HG02798 (cell line): ENCODE measurements around the gene DARS1.
"Not testable (repeated sequence)": the region's sequence is repeated elsewhere in the genome, so short reads cannot be mapped to it uniquely, and the experiment has no call there.

ENCODE experiments used
- ATAC-seq: cut with Tn5 transposase; IDR thresholded peaks from one replicate; pipeline ENCODE4 v1.9.1; 2021; ENCODE audit warnings: mild to moderate bottlenecking; ENCODE audit not compliant: unreplicated experiment, poor library complexity

Gene DARS1

GRCh38 chr2:135894930-135895329 lies 90.5 kb downstream of the DARS1 start:
- ATAC-seq = no peak

DNA sequence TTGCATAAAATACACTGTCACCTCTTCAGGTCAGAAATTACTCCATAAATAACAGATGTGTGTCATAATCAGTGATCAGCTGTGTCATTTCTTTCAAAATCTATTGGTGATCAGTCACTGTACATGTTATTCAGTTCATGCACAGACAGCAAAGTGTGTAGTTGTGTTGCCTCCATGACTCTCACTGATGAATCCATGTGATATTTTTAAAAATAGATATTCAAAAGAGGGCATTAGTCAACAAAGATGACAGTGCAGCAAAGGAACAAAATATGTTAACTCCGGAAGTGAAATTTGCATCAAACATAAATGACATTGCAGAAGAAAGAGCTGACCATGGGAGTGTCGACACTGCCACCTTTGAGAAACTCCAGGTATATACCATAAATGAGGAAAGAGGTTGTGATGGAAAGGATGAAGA lies 92.0 kb downstream of the DARS1 start:
- ATAC-seq = no peak

GRCh38 chr2:135890835-135891234 lies 94.6 kb downstream of the DARS1 start:
- ATAC-seq = no peak

DNA sequence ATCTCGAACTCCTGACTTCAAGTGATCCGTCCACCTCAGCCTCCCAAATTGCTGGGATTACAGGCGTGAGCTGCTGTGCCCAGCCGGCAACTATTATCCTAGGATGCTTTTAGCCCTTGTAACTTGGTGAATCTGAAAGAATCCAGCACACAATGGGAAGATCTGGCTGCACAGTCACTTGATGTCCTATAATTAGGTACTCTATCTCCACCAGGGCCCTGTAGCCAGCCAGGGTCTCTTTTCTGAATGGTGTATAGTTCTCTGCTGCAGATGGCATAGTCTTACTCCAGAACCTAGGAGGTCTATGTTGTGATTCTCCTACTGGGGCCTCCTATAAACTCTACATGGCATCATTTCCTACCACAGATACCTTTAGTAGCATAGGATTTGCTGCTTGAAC lies 95.3 kb downstream of the DARS1 start:
- ATAC-seq = no peak

DNA sequence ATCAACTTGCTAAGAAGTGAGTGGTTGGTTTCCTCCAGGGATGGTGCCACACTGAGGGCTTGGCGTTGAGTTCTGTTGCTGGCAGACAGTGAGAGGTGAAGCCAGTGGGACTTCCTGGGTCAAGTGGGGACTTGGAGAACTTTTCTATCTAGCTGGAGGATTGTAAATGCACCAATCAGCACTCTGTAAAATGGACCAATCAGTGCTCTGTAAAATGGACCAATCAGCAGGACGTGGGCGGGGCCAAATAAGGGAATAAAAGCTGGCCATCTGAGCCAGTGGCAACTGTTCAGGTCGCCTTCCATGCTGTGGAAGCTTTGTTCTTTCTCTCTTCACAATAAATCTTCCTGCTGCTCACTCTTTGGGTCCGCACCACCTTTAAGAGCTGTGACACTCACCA lies 96.8 kb downstream of the DARS1 start:
- ATAC-seq = not testable (repeated sequence)

- no peak for ATAC-seq
Observed at GRCh38 chr2:135885709-135886108, 99.7 kb downstream of the DARS1 start.

- no peak for ATAC-seq
Observed at GRCh38 chr2:135882415-135882814, 103.0 kb downstream of the DARS1 start.

- ATAC-seq = not testable (repeated sequence)
Observed at GRCh38 chr2:135876770-135877169, 108.7 kb downstream of the DARS1 start.

- peak; percentile 94 for ATAC-seq
Observed at GRCh38 chr2:135876066-135876711, 109.2 kb downstream of the DARS1 start, which contains the start of gene MCM6. TSS of gene MCM6 (minus strand) at chr2:135876443. CDS start at chr2:135876365, 78 bp downstream.

- ATAC-seq = peak; percentile 57
Observed at GRCh38 chr2:135875491-135876065, 109.8 kb downstream of the DARS1 start.

DNA sequence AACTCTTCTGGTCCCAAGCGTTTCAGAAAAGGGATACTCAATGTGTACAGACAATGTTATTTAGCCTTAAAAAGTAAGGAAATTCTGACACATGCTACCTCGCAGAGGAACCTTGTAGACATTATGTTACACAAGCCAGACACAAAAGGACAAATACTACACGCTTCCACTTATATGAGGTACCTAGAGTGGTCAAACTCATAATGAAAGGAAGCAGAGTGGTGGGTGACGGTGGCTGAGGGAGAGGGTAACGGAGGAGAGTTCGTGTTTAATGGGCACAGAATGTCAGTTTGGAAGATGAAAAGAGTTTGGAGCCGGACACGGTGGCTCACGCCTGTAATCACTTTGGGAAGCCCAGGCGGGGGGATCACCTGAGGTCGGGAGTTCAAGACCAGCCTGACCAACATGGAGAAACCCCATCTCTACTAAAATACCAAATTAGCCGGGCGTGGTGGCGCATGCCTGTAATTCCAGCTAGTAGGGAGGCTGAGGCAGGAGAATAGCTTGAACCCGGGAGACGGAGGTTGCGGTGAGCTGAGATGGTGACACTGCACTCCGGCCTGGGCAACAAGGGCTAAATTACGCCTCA lies 110.6 kb downstream of the DARS1 start:
- ATAC-seq = no peak

- peak; percentile 59 for ATAC-seq
Observed at GRCh38 chr2:135870571-135870970, 114.9 kb downstream of the DARS1 start.

DNA sequence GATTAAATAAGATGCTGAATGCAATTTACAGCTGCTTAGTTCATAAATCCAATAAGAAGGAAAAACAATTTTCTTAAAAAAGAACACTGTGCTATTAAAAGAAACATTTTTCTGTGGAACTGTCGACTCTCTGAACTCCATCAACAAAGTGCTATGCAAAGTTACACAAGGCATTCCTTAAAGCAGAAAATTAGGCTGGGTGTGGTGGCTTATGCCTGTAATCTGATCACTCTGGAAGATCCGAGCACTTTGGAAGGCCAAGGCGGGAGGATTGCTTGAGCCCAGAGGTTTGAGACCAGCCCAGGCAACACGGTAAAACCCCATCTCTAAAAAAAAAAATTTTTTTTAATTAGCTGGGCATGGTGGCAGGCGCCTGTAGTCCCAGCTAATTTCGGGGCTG lies 122.2 kb downstream of the DARS1 start:
- no peak for ATAC-seq

DNA sequence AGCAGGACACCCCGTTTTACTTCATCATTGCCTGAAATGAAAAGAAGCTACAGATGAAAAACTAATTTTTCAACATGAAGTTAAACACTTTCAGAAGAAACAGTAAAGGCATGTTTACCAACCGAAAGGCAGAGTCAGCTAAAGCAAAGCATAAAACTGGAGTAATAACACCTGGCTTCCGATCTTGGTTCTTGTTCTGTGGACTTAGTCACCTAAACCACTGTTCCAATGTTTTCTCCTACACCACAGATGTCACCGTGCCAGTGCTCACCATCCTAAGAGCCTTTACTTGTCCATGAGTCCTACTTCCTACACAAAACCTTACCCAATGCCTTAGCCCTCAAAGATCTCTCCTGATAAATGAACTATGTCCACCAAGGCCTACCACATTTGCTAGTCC lies 122.7 kb downstream of the DARS1 start:
- no peak for ATAC-seq
